Measurements from ENCODE around the gene FAM170B. TPM values are rescaled to one million over a fixed set of nuclear protein-coding genes. Genes with fewer than 3 reads are reported as not detected.
A peak's percentile ranks its signal among the peaks of the same experiment; 100 is the strongest.

FAM170B gene
- total and polyA plus RNA-seq, 10 donors = 0.05 to 0.06 TPM; not detected in 8

DNA sequence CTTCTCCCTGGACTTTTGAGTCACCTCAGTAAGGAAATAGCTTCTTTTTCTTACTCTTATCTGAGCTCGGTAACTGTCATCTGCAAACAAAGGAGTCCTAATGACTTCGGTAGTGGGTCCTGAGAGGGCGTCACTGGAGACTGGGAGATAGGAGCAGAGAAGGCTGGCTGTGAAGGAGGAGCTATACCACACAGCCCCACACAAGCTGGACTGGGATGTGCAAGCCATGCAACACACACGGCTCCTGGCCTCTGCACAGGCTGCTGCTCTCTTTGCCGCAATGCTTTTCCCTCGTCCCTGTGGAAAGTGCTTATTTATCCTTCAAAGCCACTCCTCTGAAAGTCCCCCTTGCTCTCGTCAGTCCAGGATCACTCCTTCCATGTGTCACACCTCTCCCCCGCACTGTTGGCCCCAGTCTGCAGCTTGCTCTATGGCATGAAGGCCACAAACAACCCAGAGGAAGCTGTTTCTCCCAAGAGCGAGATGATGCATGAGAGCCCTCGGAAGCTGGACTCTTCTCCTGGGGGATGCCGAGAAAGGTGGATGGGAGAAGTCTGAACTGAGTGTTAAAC, 39.5 kb upstream of the FAM170B start:
- TF ChIP-seq, protein P1, sequence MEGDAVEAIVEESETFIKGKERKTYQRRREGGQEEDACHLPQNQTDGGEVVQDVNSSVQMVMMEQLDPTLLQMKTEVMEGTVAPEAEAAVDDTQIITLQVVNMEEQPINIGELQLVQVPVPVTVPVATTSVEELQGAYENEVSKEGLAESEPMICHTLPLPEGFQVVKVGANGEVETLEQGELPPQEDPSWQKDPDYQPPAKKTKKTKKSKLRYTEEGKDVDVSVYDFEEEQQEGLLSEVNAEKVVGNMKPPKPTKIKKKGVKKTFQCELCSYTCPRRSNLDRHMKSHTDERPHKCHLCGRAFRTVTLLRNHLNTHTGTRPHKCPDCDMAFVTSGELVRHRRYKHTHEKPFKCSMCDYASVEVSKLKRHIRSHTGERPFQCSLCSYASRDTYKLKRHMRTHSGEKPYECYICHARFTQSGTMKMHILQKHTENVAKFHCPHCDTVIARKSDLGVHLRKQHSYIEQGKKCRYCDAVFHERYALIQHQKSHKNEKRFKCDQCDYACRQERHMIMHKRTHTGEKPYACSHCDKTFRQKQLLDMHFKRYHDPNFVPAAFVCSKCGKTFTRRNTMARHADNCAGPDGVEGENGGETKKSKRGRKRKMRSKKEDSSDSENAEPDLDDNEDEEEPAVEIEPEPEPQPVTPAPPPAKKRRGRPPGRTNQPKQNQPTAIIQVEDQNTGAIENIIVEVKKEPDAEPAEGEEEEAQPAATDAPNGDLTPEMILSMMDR (IDR thresholded peaks at IDR 0.05 in 8 of 11, conservative IDR thresholded peaks at IDR 0.05 in 3 of 11) = no peak
- TF ChIP-seq POLR2A (IDR thresholded peaks at IDR 0.05) (no peak), POLR2AphosphoS5 (IDR thresholded peaks at IDR 0.05) (no peak)
- 92 to 96% (median 93%) methylated on average over 11 of the region's 11 CpGs for WGBS, 5 donors
- Histone ChIP-seq H3K36me3 (peaks cover 0 to 1% (median 0%) of the 10 kb centered on the region in 6 donors), H3K27me3 (replicated peaks in 1 of 7) (no peaks in the 10 kb centered on the region), H3K4me3 (no peak overlapping the region), H3K4me1 (peaks cover 13 to 72% (median 44%) of the 10 kb centered on the region in 6 donors), H3K9me3 (no peaks in the 10 kb centered on the region), H3K27ac (no peak overlapping the region)
- no peak for DNase-seq
- intact Hi-C loops (cut with DNase I; ENCODE audit: low total_unique reads) = no loop called here

DNA sequence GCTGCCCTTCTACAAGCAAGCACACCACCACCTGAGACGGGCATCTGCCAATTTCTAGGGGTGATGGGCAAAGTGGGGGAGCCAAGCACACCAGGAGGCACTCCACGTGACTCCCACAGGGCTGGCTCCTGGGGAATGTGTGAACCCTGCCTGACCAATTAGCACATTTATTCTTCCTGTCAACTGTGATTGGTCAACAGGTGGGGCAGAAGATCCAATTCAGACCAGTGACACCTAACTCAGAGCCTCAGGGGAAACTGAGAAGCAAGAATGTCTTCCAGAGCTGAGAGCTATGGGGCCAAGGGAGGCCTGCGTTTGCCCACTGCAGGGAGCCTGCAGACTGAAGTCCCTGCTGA, 38.9 kb upstream of the FAM170B start:
- no peak overlapping the region for H3K4me3 ChIP-seq
- TF ChIP-seq POLR2A (IDR thresholded peaks at IDR 0.05) (no peak), POLR2AphosphoS5 (IDR thresholded peaks at IDR 0.05) (no peak)
- TF ChIP-seq, protein P1 (IDR thresholded peaks at IDR 0.05 in 8 of 11, conservative IDR thresholded peaks at IDR 0.05 in 3 of 11) = no peak
- H3K9me3 ChIP-seq = no peaks in the 10 kb centered on the region
- WGBS, 5 donors = 84 to 100% (median 91%) methylated on average over 2 to 3 of the region's 3 CpGs
- peak overlapping the region in 1 of 8 donors; percentile 17 for H3K27ac ChIP-seq
- intact Hi-C loops (cut with DNase I; ENCODE audit: low total_unique reads) = no loop called here
- peaks cover 13 to 66% (median 42%) of the 10 kb centered on the region in 6 donors for H3K4me1 ChIP-seq
- H3K36me3 ChIP-seq = peaks cover 0 to 7% (median 0%) of the 10 kb centered on the region in 6 donors
- DNase-seq = no peak
- no peaks in the 10 kb centered on the region for H3K27me3 ChIP-seq (replicated peaks in 1 of 7)

DNA sequence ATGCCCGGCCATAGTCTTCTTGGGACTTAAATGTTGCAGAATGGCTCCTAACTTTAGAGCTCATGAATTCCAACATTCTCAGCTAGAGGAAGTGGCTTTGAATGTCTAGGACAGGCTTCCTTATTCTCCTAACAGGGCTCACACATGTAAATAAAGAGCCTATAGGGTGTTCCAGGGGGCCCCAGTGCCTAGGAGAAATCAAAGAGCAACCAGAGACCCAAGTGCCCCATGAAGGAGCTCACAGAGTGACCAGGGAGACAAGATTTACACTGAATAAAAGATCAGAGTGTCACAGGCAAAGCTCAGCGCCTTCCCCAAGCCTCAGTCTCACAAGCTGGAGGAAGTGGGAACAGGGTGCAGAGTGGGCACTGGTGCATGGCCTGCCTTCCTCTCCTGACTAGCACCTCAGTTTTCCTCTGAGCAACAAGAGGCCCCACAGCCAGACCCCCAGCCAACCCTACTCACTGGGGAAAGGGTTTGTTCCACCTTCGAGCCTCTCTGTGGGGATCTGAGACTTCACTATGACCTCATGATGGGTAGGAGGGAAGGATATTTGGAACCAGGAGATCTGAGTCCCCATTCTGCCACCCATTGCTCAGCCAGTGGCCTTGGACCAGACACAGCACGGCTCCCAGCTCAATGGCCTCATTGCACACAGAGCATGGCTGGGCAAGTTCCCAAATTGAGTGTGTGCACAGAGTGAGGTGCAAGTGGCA, 38.4 kb upstream of the FAM170B start:
- WGBS, 5 donors = 59 to 85% (median 79%) methylated on average over 3 to 4 of the region's 4 CpGs
- intact Hi-C loops (cut with DNase I; ENCODE audit: low total_unique reads) = no loop called here

More for the DNA sequence above, 38.4 kb upstream of the FAM170B start:
- no peak overlapping the region for H3K4me3 ChIP-seq
- peaks cover 0 to 12% (median 0%) of the 10 kb centered on the region in 6 donors for H3K36me3 ChIP-seq
- DNase-seq = no peak
- H3K9me3 ChIP-seq = no peaks in the 10 kb centered on the region
- peak overlapping the region in 1 of 8 donors; percentile 17 for H3K27ac ChIP-seq
- peaks cover 8 to 61% (median 37%) of the 10 kb centered on the region in 6 donors for H3K4me1 ChIP-seq
- TF ChIP-seq, protein P1 (IDR thresholded peaks at IDR 0.05 in 8 of 11, conservative IDR thresholded peaks at IDR 0.05 in 3 of 11) = no peak
- TF ChIP-seq POLR2A (IDR thresholded peaks at IDR 0.05) (no peak), POLR2AphosphoS5 (IDR thresholded peaks at IDR 0.05) (peak in 1 of 3 donors; percentile 25)
- H3K27me3 ChIP-seq (replicated peaks in 1 of 7) = no peaks in the 10 kb centered on the region
